ENCODE results near the gene TSSK6. TPM values are rescaled to one million over a fixed set of nuclear protein-coding genes. Genes with fewer than 3 reads are reported as not detected.

The TSSK6 gene
- total RNA-seq, 4 donors from 2014 or later, result 0.75 to 3.6 (median 1.3) TPM; not detected in 1

GRCh38 chr19:19498255-19498991 lies 16.9 kb downstream of the TSSK6 start:
- DNase-seq (ENCODE audit: low spot score) (no peak), ATAC-seq (ENCODE audit: low FRiP score) (peak; percentile 10)
- TF ChIP-seq CTCF (IDR thresholded peaks at IDR 0.05), result no peak

GRCh38 chr19:19495614-19496603 lies 19.4 kb downstream of the TSSK6 start:
- DNase-seq (ENCODE audit: low spot score) (no peak), ATAC-seq (ENCODE audit: low FRiP score) (no peak)
- TF ChIP-seq CTCF (IDR thresholded peaks at IDR 0.05), result no peak

- TF ChIP-seq CTCF (IDR thresholded peaks at IDR 0.05), result no peak
- ATAC-seq (ENCODE audit: low FRiP score) (no peak), DNase-seq (ENCODE audit: low spot score) (no peak)
These were observed 21.4 kb downstream of the TSSK6 start for GRCh38 chr19:19493841-19494546.

- no peak for TF ChIP-seq CTCF (IDR thresholded peaks at IDR 0.05)
- DNase-seq (ENCODE audit: low spot score) (no peak), ATAC-seq (ENCODE audit: low FRiP score) (no peak)
These were observed 23.2 kb downstream of the TSSK6 start for GRCh38 chr19:19492026-19492610.

GRCh38 chr19:19491321-19492025 lies 23.9 kb downstream of the TSSK6 start:
- ATAC-seq (ENCODE audit: low FRiP score) (no peak), DNase-seq (ENCODE audit: low spot score) (no peak)
- TF ChIP-seq CTCF (IDR thresholded peaks at IDR 0.05), result no peak

All from omental fat pad (tissue), 4 donors.